ENCODE results near the gene CHST15.

The CHST15 gene

GRCh38 chr10:124120410-124121061, 27.1 kb upstream of the CHST15 start:
- no peak for DNase-seq
- H3K36me3 Mint-ChIP-seq (ENCODE audit: low read depth), result no peaks in the 10 kb centered on the region
- H3K9me3 Mint-ChIP-seq, result no peaks in the 10 kb centered on the region
- peaks cover 18% of the 10 kb centered on the region for H3K4me1 Mint-ChIP-seq
- TF ChIP-seq CTCF (IDR thresholded peaks at IDR 0.05), result no peak
- no peak overlapping the region for H3K4me3 Mint-ChIP-seq
- peaks cover 3% of the 10 kb centered on the region for H3K27me3 Mint-ChIP-seq (ENCODE audit: low read depth, poor library complexity)
- H3K27ac Mint-ChIP-seq, result no peak overlapping the region

- peaks cover 18% of the 10 kb centered on the region for H3K4me1 Mint-ChIP-seq
- no peaks in the 10 kb centered on the region for H3K36me3 Mint-ChIP-seq (ENCODE audit: low read depth)
- H3K4me3 Mint-ChIP-seq, result no peak overlapping the region
- no peaks in the 10 kb centered on the region for H3K9me3 Mint-ChIP-seq
- H3K27ac Mint-ChIP-seq, result no peak overlapping the region
- DNase-seq, result no peak
- H3K27me3 Mint-ChIP-seq (ENCODE audit: low read depth, poor library complexity), result peaks cover 3% of the 10 kb centered on the region
- TF ChIP-seq CTCF (IDR thresholded peaks at IDR 0.05), result no peak
Measured at GRCh38 chr10:124119946-124120345, 26.5 kb upstream of the CHST15 start.

- Mint-ChIP-seq H3K27me3 (ENCODE audit: low read depth, poor library complexity) (peaks cover 8% of the 10 kb centered on the region), H3K4me3 (no peak overlapping the region), H3K9me3 (no peaks in the 10 kb centered on the region), H3K36me3 (ENCODE audit: low read depth) (no peaks in the 10 kb centered on the region), H3K27ac (no peak overlapping the region), H3K4me1 (peaks cover 18% of the 10 kb centered on the region)
- DNase-seq, result no peak
- no peak for TF ChIP-seq CTCF (IDR thresholded peaks at IDR 0.05)
Measured at GRCh38 chr10:124119216-124119615, 25.8 kb upstream of the CHST15 start.

- no peak overlapping the region for H3K4me3 Mint-ChIP-seq
- no peak overlapping the region for H3K27ac Mint-ChIP-seq
- H3K4me1 Mint-ChIP-seq, result peaks cover 15% of the 10 kb centered on the region
- no peak for TF ChIP-seq CTCF (IDR thresholded peaks at IDR 0.05)
- H3K36me3 Mint-ChIP-seq (ENCODE audit: low read depth), result no peaks in the 10 kb centered on the region
- peaks cover 10% of the 10 kb centered on the region for H3K27me3 Mint-ChIP-seq (ENCODE audit: low read depth, poor library complexity)
- no peaks in the 10 kb centered on the region for H3K9me3 Mint-ChIP-seq
- no peak for DNase-seq
Measured at GRCh38 chr10:124117833-124118232, 24.4 kb upstream of the CHST15 start.

GRCh38 chr10:124117511-124117785, 24.1 kb upstream of the CHST15 start:
- DNase-seq, result no peak
- no peak for TF ChIP-seq CTCF (IDR thresholded peaks at IDR 0.05)
- H3K4me1 Mint-ChIP-seq, result peaks cover 12% of the 10 kb centered on the region
- H3K36me3 Mint-ChIP-seq (ENCODE audit: low read depth), result no peaks in the 10 kb centered on the region
- no peak overlapping the region for H3K4me3 Mint-ChIP-seq
- H3K27ac Mint-ChIP-seq, result no peak overlapping the region
- H3K9me3 Mint-ChIP-seq, result no peaks in the 10 kb centered on the region
- peaks cover 14% of the 10 kb centered on the region for H3K27me3 Mint-ChIP-seq (ENCODE audit: low read depth, poor library complexity)

GRCh38 chr10:124116771-124117510, 23.5 kb upstream of the CHST15 start:
- no peak overlapping the region for H3K27ac Mint-ChIP-seq

More at GRCh38 chr10:124116771-124117510, 23.5 kb upstream of the CHST15 start:
- H3K4me1 Mint-ChIP-seq, result peaks cover 6% of the 10 kb centered on the region
- no peak for DNase-seq
- no peak for TF ChIP-seq CTCF (IDR thresholded peaks at IDR 0.05)
- H3K9me3 Mint-ChIP-seq, result no peaks in the 10 kb centered on the region
- H3K4me3 Mint-ChIP-seq, result no peak overlapping the region
- peaks cover 15% of the 10 kb centered on the region for H3K27me3 Mint-ChIP-seq (ENCODE audit: low read depth, poor library complexity)
- no peaks in the 10 kb centered on the region for H3K36me3 Mint-ChIP-seq (ENCODE audit: low read depth)

Data from nephron progenitor cell (in vitro differentiated cells).